B cell (primary cell): ENCODE measurements around the gene ATAD2B.

ENCODE experiments used
- CTCF ChIP-seq: fragments of 200-600 bp; IDR thresholded peaks from one replicate; pipeline ENCODE4 v1.8.0; 2022; ENCODE audit warnings: antibody characterized with exemption, mild to moderate bottlenecking
- EZH2 ChIP-seq: IDR thresholded peaks from 2 replicates; pipeline ENCODE4 v1.6.1; 2012; ENCODE audit warnings: borderline replicate concordance, low read depth, mild to moderate bottlenecking, moderate library complexity, low read length; ENCODE audit not compliant: insufficient read depth, poor library complexity, severe bottlenecking

DNA sequence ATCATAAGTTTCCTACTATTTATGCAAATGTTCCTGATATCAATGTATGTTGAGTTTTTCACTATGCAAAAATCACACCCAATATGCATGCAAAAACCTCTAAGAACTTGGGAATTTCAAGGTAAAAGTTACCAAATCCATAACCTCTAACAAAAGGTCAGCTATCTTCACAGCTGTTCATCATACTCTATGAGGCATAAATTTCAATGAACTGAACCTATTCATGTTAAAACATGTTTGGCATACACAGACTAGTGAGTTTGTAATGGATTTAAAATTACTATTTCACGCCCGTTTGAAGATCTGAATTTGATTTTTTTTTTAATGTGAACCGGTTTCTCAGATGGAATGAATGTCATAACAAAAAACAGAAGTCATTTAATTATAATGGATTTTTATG lies 100.2 kb downstream of the ATAD2B start:
- no peak for TF ChIP-seq CTCF
- TF ChIP-seq EZH2: no peak
